SK-N-SH treated with all-trans-retinoic acid at 6 μM for 48 hours (cell line): ENCODE data around the gene MDFIC2.

Source experiments
- ATAC-seq: fragments of 200-7000 bp; cut with Tn5 transposase; 3 replicates; pipeline ENCODE4 v1.9.1; 2020; ENCODE audit warnings: mild to moderate bottlenecking, moderate library complexity
- ARNTL ChIP-seq: fragments of 450-650 bp; formaldehyde crosslinking; IDR thresholded peaks from 2 replicates; pipeline ENCODE4 v1.5.0; 2020; ENCODE audit warnings: low read depth, mild to moderate bottlenecking, moderate library complexity, borderline replicate concordance
- BACH2 ChIP-seq: fragments of 250-450 bp; sonication (Bioruptor Pico); IDR thresholded peaks from 2 replicates; pipeline ENCODE4 v1.9.0; 2021; ENCODE audit warnings: mild to moderate bottlenecking, borderline replicate concordance
- CSDC2 ChIP-seq: fragments of 250-450 bp; sonication (Bioruptor Pico); IDR thresholded peaks from 2 replicates; pipeline ENCODE4 v1.5.0; 2020; ENCODE audit warnings: mild to moderate bottlenecking, moderate library complexity
- ESRRG ChIP-seq: fragments of 250-450 bp; sonication (Bioruptor Pico); IDR thresholded peaks from 2 replicates; pipeline ENCODE4 v1.6.1; 2021; ENCODE audit warnings: mild to moderate bottlenecking
- ISL1 ChIP-seq: fragments of 250-450 bp; sonication (Bioruptor Pico); IDR thresholded peaks from 2 replicates; pipeline ENCODE4 v2.1.2; 2022; ENCODE audit warnings: mild to moderate bottlenecking, moderate library complexity
- POU6F1 ChIP-seq: fragments of 250-450 bp; sonication (Bioruptor Pico); IDR thresholded peaks from 2 replicates; pipeline ENCODE4 v1.8.0; 2021; ENCODE audit warnings: low read depth, mild to moderate bottlenecking, moderate library complexity, borderline replicate concordance
- PPARA ChIP-seq: fragments of 250-450 bp; sonication (Bioruptor Pico); IDR thresholded peaks from 2 replicates; pipeline ENCODE4 v1.5.0; 2020; ENCODE audit warnings: mild to moderate bottlenecking, borderline replicate concordance
- RARB ChIP-seq: fragments of 250-450 bp; sonication (Bioruptor Pico); IDR thresholded peaks from 2 replicates; pipeline ENCODE4 v1.8.0; 2021; ENCODE audit warnings: mild to moderate bottlenecking, moderate library complexity
- SNAI2 ChIP-seq: fragments of 250-450 bp; sonication (Bioruptor Pico); IDR thresholded peaks from 2 replicates; pipeline ENCODE4 v1.5.0; 2020; ENCODE audit warnings: mild to moderate bottlenecking, moderate library complexity
- TCF4 ChIP-seq: fragments of 250-450 bp; sonication (Bioruptor Pico); IDR thresholded peaks from 2 replicates; pipeline ENCODE4 v1.8.0; 2021; ENCODE audit warnings: mild to moderate bottlenecking, moderate library complexity, borderline replicate concordance
- TOX ChIP-seq: fragments of 250-450 bp; sonication (Bioruptor Pico); IDR thresholded peaks from 2 replicates; pipeline ENCODE4 v1.8.0; 2021; ENCODE audit warnings: mild to moderate bottlenecking, moderate library complexity, borderline replicate concordance
- ZC3H10 ChIP-seq: fragments of 250-450 bp; sonication (Bioruptor Pico); IDR thresholded peaks from 2 replicates; pipeline ENCODE4 v1.5.1; 2021; ENCODE audit warnings: mild to moderate bottlenecking, moderate library complexity
- ZFP3 ChIP-seq: fragments of 250-450 bp; sonication (Bioruptor Pico); IDR thresholded peaks from 2 replicates; pipeline ENCODE4 v1.5.0; 2020; ENCODE audit warnings: mild to moderate bottlenecking, moderate library complexity
- ZFP30 ChIP-seq: fragments of 450-650 bp; formaldehyde crosslinking; IDR thresholded peaks from 2 replicates; pipeline ENCODE4 v1.5.0; 2022; ENCODE audit warnings: mild to moderate bottlenecking, moderate library complexity
- ZNF565 ChIP-seq: fragments of 450-650 bp; formaldehyde crosslinking; conservative IDR thresholded peaks from 2 replicates; pipeline ENCODE4 v1.5.0; 2020; ENCODE audit warnings: low read depth, mild to moderate bottlenecking, moderate library complexity
- ZNF70 ChIP-seq: fragments of 450-650 bp; formaldehyde crosslinking; IDR thresholded peaks from 2 replicates; pipeline ENCODE4 v1.5.0; 2020; ENCODE audit warnings: mild to moderate bottlenecking, moderate library complexity
- ZNF8 ChIP-seq: fragments of 450-650 bp; formaldehyde crosslinking; IDR thresholded peaks from 2 replicates; pipeline ENCODE4 v1.5.0; 2020; ENCODE audit warnings: mild to moderate bottlenecking, moderate library complexity
- TF ChIP-seq, protein P1 (sequence below): fragments of 250-450 bp; sonication (Bioruptor Pico); IDR thresholded peaks from 2 replicates; pipeline ENCODE4 v1.5.0; 2020; ENCODE audit warnings: mild to moderate bottlenecking, moderate library complexity
- TF ChIP-seq, protein P2 (sequence below): fragments of 250-450 bp; sonication (Bioruptor Pico); IDR thresholded peaks from 2 replicates; pipeline ENCODE4 v1.5.1; 2021; ENCODE audit warnings: mild to moderate bottlenecking, moderate library complexity
- TF ChIP-seq, protein P3 (sequence below): fragments of 250-450 bp; sonication (Bioruptor Pico); IDR thresholded peaks from 2 replicates; pipeline ENCODE4 v1.5.1; 2020; ENCODE audit warnings: low read depth, mild to moderate bottlenecking, moderate library complexity
- TF ChIP-seq, protein P4 (sequence below): fragments of 250-450 bp; sonication (Bioruptor Pico); IDR thresholded peaks from 2 replicates; pipeline ENCODE4 v1.8.0; 2020; ENCODE audit warnings: mild to moderate bottlenecking, moderate library complexity, borderline replicate concordance

MDFIC2 gene

DNA sequence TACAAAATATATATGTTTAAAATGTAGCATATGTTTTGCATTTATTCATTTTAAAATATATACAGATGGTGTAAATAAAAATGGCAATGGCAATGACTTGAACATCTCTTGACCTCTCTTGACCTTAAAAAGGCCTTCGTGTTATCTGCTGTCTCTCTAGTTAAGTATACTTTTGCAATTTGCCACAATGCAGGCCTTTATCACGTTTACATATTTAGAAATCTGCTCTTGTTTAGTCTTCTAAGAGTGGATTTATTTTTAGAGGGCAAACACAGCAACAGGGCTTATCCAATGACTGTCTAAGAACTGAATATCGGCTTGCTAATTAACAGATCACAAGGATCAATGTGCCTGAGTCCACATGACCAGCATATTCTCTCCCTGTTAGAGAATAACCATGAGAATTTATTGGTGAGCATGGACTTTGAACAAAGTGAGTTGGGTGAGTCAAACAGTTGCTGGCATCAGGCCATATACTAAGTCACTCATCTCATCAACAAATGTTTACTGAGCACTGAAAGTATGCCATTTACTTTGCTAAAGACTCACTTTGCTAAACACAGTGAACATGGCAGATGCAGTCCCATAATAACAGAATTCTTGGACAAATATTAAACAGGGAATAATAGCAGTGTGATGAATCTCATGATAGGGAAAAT lies 48.2 kb downstream of the MDFIC2 start:
- TF ChIP-seq, protein P1, sequence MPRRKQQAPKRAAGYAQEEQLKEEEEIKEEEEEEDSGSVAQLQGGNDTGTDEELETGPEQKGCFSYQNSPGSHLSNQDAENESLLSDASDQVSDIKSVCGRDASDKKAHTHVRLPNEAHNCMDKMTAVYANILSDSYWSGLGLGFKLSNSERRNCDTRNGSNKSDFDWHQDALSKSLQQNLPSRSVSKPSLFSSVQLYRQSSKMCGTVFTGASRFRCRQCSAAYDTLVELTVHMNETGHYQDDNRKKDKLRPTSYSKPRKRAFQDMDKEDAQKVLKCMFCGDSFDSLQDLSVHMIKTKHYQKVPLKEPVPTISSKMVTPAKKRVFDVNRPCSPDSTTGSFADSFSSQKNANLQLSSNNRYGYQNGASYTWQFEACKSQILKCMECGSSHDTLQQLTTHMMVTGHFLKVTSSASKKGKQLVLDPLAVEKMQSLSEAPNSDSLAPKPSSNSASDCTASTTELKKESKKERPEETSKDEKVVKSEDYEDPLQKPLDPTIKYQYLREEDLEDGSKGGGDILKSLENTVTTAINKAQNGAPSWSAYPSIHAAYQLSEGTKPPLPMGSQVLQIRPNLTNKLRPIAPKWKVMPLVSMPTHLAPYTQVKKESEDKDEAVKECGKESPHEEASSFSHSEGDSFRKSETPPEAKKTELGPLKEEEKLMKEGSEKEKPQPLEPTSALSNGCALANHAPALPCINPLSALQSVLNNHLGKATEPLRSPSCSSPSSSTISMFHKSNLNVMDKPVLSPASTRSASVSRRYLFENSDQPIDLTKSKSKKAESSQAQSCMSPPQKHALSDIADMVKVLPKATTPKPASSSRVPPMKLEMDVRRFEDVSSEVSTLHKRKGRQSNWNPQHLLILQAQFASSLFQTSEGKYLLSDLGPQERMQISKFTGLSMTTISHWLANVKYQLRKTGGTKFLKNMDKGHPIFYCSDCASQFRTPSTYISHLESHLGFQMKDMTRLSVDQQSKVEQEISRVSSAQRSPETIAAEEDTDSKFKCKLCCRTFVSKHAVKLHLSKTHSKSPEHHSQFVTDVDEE (CRISPR knock-in tag): no peak
- TF ChIP-seq, protein P2, sequence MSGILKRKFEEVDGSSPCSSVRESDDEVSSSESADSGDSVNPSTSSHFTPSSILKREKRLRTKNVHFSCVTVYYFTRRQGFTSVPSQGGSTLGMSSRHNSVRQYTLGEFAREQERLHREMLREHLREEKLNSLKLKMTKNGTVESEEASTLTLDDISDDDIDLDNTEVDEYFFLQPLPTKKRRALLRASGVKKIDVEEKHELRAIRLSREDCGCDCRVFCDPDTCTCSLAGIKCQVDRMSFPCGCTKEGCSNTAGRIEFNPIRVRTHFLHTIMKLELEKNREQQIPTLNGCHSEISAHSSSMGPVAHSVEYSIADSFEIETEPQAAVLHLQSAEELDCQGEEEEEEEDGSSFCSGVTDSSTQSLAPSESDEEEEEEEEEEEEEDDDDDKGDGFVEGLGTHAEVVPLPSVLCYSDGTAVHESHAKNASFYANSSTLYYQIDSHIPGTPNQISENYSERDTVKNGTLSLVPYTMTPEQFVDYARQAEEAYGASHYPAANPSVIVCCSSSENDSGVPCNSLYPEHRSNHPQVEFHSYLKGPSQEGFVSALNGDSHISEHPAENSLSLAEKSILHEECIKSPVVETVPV (CRISPR knock-in tag): no peak
- no peak for TF ChIP-seq POU6F1 (CRISPR knock-in tag)
- no peak for TF ChIP-seq CSDC2 (CRISPR knock-in tag)
- TF ChIP-seq, protein P3, sequence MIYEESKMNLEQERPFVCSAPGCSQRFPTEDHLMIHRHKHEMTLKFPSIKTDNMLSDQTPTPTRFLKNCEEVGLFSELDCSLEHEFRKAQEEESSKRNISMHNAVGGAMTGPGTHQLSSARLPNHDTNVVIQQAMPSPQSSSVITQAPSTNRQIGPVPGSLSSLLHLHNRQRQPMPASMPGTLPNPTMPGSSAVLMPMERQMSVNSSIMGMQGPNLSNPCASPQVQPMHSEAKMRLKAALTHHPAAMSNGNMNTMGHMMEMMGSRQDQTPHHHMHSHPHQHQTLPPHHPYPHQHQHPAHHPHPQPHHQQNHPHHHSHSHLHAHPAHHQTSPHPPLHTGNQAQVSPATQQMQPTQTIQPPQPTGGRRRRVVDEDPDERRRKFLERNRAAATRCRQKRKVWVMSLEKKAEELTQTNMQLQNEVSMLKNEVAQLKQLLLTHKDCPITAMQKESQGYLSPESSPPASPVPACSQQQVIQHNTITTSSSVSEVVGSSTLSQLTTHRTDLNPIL: no peak
- no peak for TF ChIP-seq SNAI2 (CRISPR knock-in tag)
- TF ChIP-seq ISL1 (CRISPR knock-in tag): no peak
- TF ChIP-seq, protein P4, sequence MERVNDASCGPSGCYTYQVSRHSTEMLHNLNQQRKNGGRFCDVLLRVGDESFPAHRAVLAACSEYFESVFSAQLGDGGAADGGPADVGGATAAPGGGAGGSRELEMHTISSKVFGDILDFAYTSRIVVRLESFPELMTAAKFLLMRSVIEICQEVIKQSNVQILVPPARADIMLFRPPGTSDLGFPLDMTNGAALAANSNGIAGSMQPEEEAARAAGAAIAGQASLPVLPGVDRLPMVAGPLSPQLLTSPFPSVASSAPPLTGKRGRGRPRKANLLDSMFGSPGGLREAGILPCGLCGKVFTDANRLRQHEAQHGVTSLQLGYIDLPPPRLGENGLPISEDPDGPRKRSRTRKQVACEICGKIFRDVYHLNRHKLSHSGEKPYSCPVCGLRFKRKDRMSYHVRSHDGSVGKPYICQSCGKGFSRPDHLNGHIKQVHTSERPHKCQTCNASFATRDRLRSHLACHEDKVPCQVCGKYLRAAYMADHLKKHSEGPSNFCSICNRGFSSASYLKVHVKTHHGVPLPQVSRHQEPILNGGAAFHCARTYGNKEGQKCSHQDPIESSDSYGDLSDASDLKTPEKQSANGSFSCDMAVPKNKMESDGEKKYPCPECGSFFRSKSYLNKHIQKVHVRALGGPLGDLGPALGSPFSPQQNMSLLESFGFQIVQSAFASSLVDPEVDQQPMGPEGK (CRISPR knock-in tag): no peak
- no peak for TF ChIP-seq ZFP3 (CRISPR knock-in tag)
- no peak for TF ChIP-seq TOX (CRISPR knock-in tag)
- no peak for TF ChIP-seq ZNF565 (CRISPR knock-in tag)
- TF ChIP-seq TCF4 (CRISPR knock-in tag): no peak
- no peak for TF ChIP-seq ZFP30
- no peak for TF ChIP-seq ZNF70 (CRISPR knock-in tag)
- no peak for TF ChIP-seq ARNTL (CRISPR knock-in tag)
- no peak for TF ChIP-seq BACH2 (CRISPR knock-in tag)
- no peak for TF ChIP-seq PPARA (CRISPR knock-in tag)
- TF ChIP-seq RARB (CRISPR knock-in tag): no peak
- ATAC-seq: no peak

DNA sequence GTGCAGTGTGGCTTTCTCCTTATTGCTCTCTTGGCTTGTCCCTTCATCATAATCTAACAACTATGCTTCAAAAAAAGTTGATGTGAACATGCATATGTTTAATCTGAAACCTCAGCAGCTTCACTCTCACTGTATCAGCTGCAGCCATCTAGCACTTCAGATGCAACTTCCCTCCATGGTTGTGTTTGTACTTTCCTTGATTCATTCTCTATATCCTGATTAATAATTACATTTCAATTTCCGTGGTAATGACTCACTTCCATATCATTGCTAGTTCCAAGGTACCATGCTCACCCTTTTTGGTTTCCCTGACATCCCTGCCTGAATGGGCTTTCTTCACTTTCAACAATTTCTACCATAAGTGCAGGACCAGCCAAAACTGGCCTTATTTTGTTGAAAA lies 51.2 kb downstream of the MDFIC2 start:
- TF ChIP-seq POU6F1 (CRISPR knock-in tag) (no peak), ZNF8 (CRISPR knock-in tag) (no peak), PPARA (CRISPR knock-in tag) (no peak), ZNF70 (CRISPR knock-in tag) (no peak), ISL1 (CRISPR knock-in tag) (no peak), ESRRG (CRISPR knock-in tag) (no peak), ZC3H10 (CRISPR knock-in tag) (no peak), ARNTL (CRISPR knock-in tag) (no peak), CSDC2 (CRISPR knock-in tag) (no peak), ZNF565 (CRISPR knock-in tag) (no peak), TOX (CRISPR knock-in tag) (no peak), RARB (CRISPR knock-in tag) (no peak)
- TF ChIP-seq, protein P3: no peak
- TF ChIP-seq, protein P4 (CRISPR knock-in tag): no peak
- TF ChIP-seq, protein P2 (CRISPR knock-in tag): no peak
- TF ChIP-seq, all 23 proteins: peak for 0
- no peak for ATAC-seq
